Stomach (tissue), 4 donors: ENCODE data around the gene SLC25A33.

Source experiments
- EP300 ChIP-seq: sonication (generic); formaldehyde crosslinking; IDR thresholded peaks from one replicate; pipeline ENCODE4 v1.6.1; 2017; ENCODE audit warnings: antibody characterized with exemption
- POLR2A ChIP-seq, 4 donors: fragments of 450-650 bp; IDR thresholded peaks; one replicate each; pipeline ENCODE4 v1.6.1; 2016; ENCODE audit warnings: antibody characterized with exemption in 4 of 4, control low read depth in 2 of 4, mild to moderate bottlenecking in 1 of 4, moderate library complexity in 1 of 4
- POLR2AphosphoS5 ChIP-seq, 3 donors: sonication (generic); formaldehyde crosslinking; IDR thresholded peaks; one replicate each; pipeline ENCODE4 v1.6.1; 2016; ENCODE audit warnings: antibody characterized with exemption in 3 of 3
- TF ChIP-seq, protein P1 (sequence below), 7 experiments: fragments of 450-650 bp in 4 of 7; fragments of 200-600 bp in 3 of 7; sonication (generic) in 3 of 7; IDR thresholded peaks; one replicate each; pipeline ENCODE4 v1.5.1; 2016 to 2019; ENCODE audit warnings: antibody characterized with exemption in 7 of 7, control low read depth in 2 of 7, mild to moderate bottlenecking in 1 of 7

DNA sequence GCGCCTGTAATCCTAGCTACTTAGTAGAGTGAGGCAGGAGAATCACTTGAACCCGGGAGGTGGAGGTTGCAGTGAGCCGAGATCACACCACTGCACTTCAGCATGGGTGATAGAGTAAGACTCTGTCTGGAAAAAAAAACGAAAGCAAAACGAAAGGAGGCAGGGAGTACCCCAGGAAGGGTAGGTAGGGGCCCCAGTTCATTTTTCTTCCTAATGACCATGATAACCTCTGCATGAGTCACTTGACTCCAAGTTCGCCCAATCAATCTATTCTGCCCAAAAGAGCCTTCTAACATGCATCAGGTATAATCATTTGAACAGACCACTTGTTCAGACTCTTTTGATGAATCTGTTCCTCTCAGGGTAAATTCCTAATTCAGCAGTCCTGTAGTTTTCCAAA lies 36.2 kb downstream of the SLC25A33 start:
- TF ChIP-seq, protein P1, sequence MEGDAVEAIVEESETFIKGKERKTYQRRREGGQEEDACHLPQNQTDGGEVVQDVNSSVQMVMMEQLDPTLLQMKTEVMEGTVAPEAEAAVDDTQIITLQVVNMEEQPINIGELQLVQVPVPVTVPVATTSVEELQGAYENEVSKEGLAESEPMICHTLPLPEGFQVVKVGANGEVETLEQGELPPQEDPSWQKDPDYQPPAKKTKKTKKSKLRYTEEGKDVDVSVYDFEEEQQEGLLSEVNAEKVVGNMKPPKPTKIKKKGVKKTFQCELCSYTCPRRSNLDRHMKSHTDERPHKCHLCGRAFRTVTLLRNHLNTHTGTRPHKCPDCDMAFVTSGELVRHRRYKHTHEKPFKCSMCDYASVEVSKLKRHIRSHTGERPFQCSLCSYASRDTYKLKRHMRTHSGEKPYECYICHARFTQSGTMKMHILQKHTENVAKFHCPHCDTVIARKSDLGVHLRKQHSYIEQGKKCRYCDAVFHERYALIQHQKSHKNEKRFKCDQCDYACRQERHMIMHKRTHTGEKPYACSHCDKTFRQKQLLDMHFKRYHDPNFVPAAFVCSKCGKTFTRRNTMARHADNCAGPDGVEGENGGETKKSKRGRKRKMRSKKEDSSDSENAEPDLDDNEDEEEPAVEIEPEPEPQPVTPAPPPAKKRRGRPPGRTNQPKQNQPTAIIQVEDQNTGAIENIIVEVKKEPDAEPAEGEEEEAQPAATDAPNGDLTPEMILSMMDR (IDR thresholded peaks at IDR 0.05) = no peak
- no peak for TF ChIP-seq POLR2A (IDR thresholded peaks at IDR 0.05)
- no peak for TF ChIP-seq POLR2AphosphoS5 (IDR thresholded peaks at IDR 0.05)
- no peak for TF ChIP-seq EP300
